ENCODE measurements around the gene ZNF75A. TPM values are rescaled to one million over a fixed set of nuclear protein-coding genes. Genes with fewer than 3 reads are reported as not detected.
"Not testable (repeated sequence)": the region's sequence is repeated elsewhere in the genome, so short reads cannot be mapped to it uniquely, and the experiment has no call there.

Gene ZNF75A
- polyA plus RNA-seq: 10 to 100 TPM in 2 of 3 donors, 1 to 10 TPM in 1; 8.1 to 15.0 (median 10.4) TPM

DNA sequence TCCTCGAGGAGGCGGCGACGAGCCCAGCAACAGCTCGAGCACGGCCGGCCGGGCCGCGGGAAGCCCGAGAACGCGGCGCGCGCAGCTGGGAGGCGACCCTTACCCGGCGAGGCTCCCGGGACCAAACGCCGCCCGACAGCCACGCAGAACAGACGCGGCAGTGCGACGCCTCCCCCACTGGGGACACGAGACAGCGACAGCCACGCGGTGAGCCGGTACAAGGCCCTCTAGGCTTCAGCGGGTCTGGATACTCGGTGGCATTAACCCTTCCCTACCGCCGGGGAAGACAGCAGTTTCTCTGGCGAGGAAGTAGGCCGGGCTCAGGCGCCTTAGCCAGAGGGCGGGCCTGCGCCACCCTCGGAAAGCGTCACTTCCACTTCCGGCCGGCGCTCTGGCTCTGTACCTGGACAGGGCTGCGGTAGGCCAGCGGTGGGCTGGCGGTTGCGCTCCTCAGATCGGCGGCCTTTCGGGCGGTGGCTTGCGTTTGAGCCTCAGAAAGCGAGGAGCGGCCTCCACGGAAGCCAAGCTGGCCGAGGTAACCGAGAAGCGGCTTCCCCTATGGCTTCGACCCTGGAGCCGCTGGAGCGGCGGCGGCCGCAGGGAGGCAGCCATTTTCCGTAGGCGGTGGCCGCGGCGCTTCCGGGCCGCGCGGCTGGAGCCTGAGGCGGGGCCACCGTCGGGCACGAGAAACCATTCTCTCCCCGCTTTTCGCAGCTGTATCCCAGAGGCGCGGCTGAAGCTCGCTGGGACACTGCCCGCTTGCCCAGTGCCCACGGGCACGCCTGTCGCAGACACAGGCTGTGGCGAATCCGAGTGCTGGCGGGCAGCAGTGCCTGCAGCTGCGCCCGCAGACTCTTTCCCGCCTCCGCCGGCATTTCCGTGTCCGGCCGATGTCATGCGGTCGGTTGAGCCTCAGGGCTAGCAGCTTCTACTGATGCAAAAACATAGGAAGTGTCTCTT is at the start of gene ZNF75A, which contains the start of gene TIGD7:
Gene ZNF75A, plus strand, starts transcription at position 389 of the 960 bp plus-strand sequence. CDS start 2,932 bp downstream, outside the sequence.
Gene TIGD7, minus strand, starts transcription at position 322 of the 960 bp plus-strand sequence. CDS start 4,816 bp downstream, outside the sequence.
- 1 to 3% (median 2%) methylated on average over 86 to 103 of the region's 103 CpGs for whole genome bisulfite sequencing, 3 donors

GRCh38 chr16:3256146-3256865 is 49.0 kb upstream of the ZNF75A start, which contains the start of gene MEFV:
TSS of gene MEFV (minus strand) at chr16:3256633. CDS start at chr16:3256587, 46 bp downstream.
- WGBS, 3 donors: 75 to 78% (median 78%) methylated on average over 14 of the region's 14 CpGs
- H3K27ac ChIP-seq (ENCODE audit: low read depth, low read length): peak within 1 kb of the TSS; percentile 20

More for the DNA sequence above, at the start of gene ZNF75A, which contains the start of gene TIGD7:
- H3K27ac ChIP-seq (ENCODE audit: low read depth, low read length): peak within 1 kb of the TSS; percentile 9

DNA sequence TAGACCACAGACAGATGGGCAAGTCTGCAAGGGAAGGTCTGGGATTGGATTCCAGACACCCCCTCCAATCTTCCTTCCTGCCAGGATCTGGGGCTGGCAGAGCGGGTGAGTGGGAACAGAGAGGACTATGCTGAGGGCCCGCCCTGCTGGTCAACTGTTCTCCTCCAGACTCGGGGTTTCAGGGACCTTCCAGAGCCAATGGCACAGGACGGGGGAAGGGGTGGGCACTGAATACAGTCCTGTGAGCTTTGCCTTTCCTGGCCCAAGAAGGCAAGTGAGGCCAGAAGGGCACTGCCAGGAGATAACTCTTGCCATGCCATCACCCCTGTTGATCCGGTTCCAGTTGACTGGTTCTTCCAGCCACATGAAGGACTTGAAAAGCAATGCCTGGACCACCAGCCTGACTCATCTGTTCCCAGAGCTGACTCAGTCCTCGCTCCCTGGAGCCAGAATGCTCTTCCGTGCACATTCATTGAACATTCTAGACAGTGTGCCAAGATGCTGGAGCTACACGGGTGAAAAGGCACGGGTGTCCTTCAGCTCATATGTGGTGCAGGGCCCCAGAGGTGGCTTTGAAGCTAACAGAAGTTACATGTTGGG is 48.3 kb upstream of the ZNF75A start:
- peak overlapping the region; percentile 20 for H3K27ac ChIP-seq (ENCODE audit: low read depth, low read length)
- 76 to 78% (median 76%) methylated on average over 9 of the region's 9 CpGs for WGBS, 3 donors

DNA sequence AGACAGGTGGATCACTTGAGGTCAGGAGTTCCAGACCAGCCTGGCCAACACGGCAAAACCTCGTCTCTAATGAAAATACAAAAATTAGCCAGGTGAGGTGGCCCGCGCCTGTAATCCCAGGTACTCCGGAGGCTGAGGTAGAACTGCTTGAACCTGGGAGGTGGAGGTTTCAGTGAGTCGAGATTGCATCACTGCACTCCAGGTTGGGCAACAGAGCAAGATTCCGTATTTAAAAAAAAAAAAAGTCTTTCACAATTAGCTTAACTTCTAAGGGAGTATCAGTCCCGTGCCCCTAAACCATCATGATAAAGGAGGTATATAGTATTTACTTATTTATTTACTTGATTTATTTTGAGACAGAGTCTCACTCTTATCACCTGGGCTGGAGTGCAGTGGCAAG is 45.5 kb upstream of the ZNF75A start:
- no peak overlapping the region for H3K27ac ChIP-seq (ENCODE audit: low read depth, low read length)
- WGBS, 3 donors: 59 to 79% (median 70%) methylated on average over 8 of the region's 8 CpGs

GRCh38 chr16:3262517-3262916 is 42.8 kb upstream of the ZNF75A start:
- 84 to 98% (median 97%) methylated on average over 4 of the region's 4 CpGs for WGBS, 3 donors
- H3K27ac ChIP-seq (ENCODE audit: low read depth, low read length): no peak overlapping the region

DNA sequence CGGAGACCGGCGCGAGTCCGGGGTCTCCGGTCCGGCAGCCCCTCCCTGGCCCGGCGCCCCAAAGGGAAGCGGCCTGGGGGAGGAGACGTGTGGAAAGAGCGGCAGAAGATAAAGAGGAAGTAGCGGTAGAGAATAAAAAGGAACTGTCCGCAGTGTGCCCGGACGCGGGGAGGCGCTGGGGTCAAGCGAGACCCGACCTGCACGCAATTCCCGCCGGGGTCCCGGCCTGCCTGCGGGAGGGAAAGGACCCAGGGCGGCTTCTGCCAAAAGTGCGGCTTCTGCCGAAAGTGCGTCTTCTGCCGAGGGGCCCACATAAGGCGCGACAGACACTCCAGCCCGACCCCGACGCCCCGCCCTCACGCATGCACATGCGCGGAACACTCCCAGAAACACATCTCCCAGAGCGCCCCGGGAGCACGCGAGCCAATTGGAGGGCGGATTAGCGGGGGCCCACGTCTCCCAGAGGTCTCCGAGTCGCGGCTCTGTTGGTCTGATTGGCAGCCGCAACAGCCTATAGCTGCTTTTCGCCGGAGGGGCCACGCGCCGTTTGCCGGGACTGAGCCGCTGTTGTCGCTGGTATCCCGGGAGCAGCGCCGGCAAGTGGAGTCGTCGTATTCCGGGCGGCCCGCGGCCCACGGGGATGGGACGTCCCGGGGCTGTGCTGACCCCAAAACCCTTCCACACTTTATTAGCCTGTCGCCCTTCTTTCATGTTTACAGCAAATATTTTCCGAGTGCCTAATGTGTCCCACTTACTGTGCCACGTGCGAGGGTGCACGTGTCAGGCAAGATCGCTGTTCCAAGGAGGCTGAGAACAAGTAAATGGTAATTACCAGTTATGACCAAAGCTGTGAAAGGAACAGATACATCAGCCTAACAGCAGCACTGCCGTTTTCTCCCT is 40.9 kb upstream of the ZNF75A start:
- WGBS, 3 donors: 1 to 2% (median 2%) methylated on average over 71 to 77 of the region's 77 CpGs
- peak overlapping the region; percentile 95 for H3K27ac ChIP-seq (ENCODE audit: low read depth, low read length)

DNA sequence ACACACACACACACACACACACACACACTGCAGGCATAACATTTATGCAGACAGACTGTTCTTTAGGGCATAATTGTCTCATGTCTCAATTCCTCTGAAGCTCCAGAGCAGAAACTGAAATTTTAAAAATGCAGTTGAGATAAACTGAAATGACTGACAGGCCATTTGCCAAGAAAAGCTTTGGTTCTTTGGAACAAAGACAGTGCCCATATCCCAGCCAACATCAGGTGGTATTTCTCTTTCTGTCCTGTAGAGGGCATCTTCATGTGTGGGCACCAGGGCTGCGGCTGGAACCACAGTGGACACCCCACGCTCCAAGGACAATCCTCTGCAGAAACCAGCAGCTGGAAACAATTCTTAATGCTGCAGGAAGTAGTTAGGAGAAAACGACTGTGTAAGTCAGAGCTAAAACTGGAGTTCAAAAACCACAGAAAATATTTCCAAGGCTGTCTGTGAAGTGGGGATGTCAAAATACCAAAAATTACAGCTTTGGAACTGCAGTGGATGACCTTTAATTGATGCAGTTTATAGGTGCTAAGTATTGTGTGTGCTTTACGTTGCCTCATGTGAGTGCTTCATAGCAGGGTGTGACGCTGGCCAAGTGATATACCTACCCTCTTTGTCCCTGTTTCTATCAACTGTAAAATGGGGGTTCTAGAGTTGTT is 38.3 kb upstream of the ZNF75A start:
- H3K27ac ChIP-seq (ENCODE audit: low read depth, low read length): no peak overlapping the region
- WGBS, 3 donors: 60 to 88% (median 77%) methylated on average over 5 of the region's 5 CpGs

DNA sequence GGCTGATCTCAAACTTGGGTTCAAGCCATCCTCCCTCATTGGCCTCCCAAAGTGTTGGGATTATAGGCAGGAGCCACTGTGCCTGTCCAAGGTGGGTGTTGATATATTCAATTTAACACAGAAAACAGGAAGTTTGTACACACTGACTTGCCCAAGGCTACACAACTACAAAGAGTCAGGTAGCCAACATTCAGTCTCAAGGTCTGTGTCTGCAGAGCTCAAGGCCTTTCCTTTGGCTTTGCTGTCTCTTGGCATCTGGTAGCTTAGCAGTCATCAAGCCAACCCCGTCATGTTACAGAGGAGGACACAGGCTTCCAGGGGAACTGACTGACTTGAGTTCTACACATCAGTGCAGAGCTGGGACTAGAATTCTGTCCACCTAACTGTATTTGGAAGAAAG is 37.0 kb upstream of the ZNF75A start:
- 31 to 96% (median 91%) methylated on average over 1 of the region's 1 CpG for WGBS, 3 donors
- H3K27ac ChIP-seq (ENCODE audit: low read depth, low read length): no peak overlapping the region

DNA sequence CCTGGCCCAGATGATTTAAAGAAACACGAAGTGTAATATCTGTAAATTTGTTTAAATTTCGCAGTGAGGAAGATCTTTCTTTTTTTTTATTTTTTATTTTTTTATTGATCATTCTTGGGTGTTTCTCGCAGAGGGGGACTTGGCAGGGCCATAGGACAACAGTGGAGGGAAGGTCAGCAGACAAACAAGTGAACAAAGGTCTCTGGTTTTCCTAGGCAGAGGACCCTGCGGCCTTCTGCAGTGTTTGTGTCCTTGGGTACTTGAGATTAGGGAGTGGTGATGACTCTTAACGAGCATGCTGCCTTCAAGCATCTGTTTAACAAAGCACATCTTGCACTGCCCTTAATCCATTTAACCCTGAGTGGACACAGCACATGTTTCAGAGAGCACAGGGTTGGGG is 34.6 kb upstream of the ZNF75A start:
- 73 to 87% (median 85%) methylated on average over 5 of the region's 5 CpGs for WGBS, 3 donors
- H3K27ac ChIP-seq (ENCODE audit: low read depth, low read length): not testable (repeated sequence)

DNA sequence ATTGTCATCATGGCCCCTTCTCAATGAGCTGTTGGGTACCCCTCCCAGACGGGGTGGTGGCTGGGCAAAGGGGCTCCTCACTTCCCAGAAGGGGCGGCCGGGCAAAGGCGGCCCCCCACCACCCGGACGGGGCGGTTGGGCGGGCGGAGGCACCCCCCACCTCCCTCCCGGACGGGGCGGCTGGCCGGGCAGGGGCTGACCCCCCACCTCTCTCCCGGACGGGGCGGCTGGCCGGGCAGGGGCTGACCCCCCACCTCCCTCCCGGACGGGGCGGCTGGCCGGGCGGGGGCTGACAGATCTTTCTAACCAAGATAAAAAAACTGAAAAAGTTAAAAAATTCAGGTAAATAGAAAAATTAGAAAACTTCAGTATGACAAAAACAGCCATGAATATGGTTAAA is 34.0 kb upstream of the ZNF75A start:
- WGBS, 3 donors: 91 to 96% (median 94%) methylated on average over 22 of the region's 22 CpGs
- not testable (repeated sequence) for H3K27ac ChIP-seq (ENCODE audit: low read depth, low read length)

DNA sequence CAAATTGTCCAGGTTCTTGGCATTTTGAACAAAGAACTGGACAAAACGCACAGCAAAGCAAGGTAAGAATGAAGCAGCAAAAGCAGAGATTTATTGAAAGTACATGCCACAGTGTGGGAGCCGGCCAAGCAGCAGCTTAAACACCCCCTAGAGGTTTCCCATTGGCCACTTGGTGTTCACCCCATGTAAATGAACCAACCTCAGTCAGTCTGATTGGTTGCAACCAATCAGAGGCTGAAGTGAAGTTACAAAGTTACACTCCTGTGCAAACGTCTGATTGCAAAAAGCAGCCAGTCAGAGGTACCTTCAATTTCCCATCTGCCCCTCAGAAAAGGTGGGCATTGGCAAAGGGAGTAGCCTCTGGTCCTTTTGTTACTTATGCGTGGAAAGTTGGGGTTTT is 30.8 kb upstream of the ZNF75A start:
- 52 to 62% (median 56%) methylated on average over 4 of the region's 4 CpGs for WGBS, 3 donors
- H3K27ac ChIP-seq (ENCODE audit: low read depth, low read length): no peak overlapping the region

DNA sequence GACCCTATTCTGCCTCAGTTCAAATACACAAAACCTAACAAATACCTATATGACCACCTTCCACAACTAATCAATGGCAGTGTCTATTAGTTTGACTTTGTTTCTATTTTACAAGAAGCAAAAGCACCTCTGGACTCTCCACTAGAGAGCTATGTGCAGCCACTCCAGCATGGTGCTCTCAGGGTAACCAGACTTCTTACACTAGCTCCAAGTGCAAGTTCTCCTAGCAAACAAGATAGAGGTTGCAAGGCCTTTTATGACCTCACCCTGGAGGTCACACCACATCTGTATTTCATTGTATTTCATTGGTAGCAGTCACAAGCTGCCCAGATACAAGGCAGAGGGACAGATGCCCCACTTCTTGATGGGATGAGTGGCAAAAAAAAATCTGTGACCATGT is 30.4 kb upstream of the ZNF75A start:
- H3K27ac ChIP-seq (ENCODE audit: low read depth, low read length): no peak overlapping the region

GRCh38 chr16:3276679-3277078 is 28.6 kb upstream of the ZNF75A start:
- 82 to 90% (median 89%) methylated on average over 5 of the region's 5 CpGs for WGBS, 3 donors
- no peak overlapping the region for H3K27ac ChIP-seq (ENCODE audit: low read depth, low read length)

GRCh38 chr16:3281222-3281820 is 24.0 kb upstream of the ZNF75A start:
- 51 to 77% (median 77%) methylated on average over 6 of the region's 6 CpGs for WGBS, 3 donors
- H3K27ac ChIP-seq (ENCODE audit: low read depth, low read length): no peak overlapping the region

- WGBS, 3 donors: 8 to 17% (median 15%) methylated on average over 26 to 29 of the region's 29 CpGs
- no peak overlapping the region for H3K27ac ChIP-seq (ENCODE audit: low read depth, low read length)
These were observed 23.1 kb upstream of the ZNF75A start for GRCh38 chr16:3282103-3282729.

DNA sequence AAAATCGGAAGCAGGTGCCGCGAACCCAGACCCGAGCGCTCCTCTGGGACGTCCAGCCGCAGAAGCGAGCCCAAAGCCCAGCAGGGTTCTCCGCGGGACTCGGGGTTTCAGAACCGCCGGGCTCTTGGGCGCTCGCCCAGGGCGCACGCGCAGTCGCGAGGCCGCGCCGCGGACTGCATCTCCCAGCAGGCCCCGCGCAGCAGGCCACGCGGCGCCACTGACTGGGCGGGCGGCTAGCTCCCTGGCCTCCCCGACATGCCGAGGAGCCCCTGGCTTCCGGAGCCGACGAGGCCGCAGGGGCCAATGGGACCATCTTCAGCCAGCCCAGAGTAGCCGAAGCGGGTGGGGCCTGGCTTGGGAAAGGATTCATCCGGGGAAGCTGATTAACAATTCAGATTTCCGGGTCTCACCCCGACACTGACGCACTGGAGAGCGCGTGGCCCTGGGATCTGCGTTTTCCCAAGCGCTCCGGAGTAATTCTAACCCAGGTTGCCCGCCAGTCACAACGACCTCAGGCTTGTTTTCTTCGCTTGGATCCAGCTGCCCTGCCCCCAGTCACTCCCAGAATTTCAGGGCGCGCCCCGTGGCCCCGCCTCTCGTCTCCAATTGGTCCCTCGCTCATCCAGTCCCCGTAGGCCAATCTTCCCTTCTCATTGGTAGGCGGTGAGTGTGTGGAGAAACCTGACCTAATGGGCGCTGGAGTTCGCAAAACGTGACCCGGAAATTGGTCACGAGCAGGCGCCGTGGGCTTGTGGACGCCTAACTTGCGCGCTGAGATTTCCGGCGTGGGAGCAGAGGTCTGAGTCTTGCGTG is 22.4 kb upstream of the ZNF75A start, which contains the start of gene ZNF263:
Gene ZNF263, plus strand, starts transcription at position 762 of the 813 bp plus-strand sequence. CDS start 328 bp downstream, outside the sequence.
- H3K27ac ChIP-seq (ENCODE audit: low read depth, low read length): peak within 1 kb of the TSS; percentile 95
- WGBS, 3 donors: 0% methylated on average over 70 to 72 of the region's 72 CpGs

Data from adipose tissue (tissue), 3 donors.